ENCODE data around the gene ZIK1.
A peak's percentile ranks its signal among the peaks of the same experiment; 100 is the strongest.

ZIK1 gene

DNA sequence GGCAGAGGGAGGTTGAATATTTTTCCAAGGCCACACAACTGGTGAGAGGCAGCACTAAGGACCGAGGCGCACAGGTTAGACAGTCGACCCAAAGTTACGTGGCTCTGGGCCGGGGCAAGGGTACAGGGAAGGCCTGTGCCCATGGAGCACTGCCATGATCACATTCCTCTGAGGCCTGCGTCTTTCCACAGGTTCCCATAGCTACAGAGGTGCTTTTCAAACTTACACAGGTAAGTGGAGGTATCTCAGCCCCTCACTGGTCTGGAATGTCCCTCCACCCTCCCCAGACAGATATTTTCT lies 49.8 kb downstream of the ZIK1 start:
- TF ChIP-seq CTCF (IDR thresholded peaks at IDR 0.05; ENCODE audit: insufficient read depth, low read length, poor library complexity, severe bottlenecking) = no peak
- DNase-seq (ENCODE audit: extremely low read depth, insufficient read length) = no peak
- Histone ChIP-seq H3K27me3 (replicated peaks; ENCODE audit: control insufficient read depth, insufficient read depth, low read length) (no peaks in the 10 kb centered on the region), H3K4me3 (replicated peaks; ENCODE audit: low read depth, low read length) (peak overlapping the region; percentile 92), H3K36me3 (ENCODE audit: control insufficient read depth, insufficient read depth, low read length) (peaks cover 3% of the 10 kb centered on the region; the same call in 1 of the 2 replicates)

GRCh38 chr19:57637379-57637778 lies 53.4 kb downstream of the ZIK1 start:
- no peak overlapping the region for H3K4me3 ChIP-seq (replicated peaks; ENCODE audit: low read depth, low read length)

DNA sequence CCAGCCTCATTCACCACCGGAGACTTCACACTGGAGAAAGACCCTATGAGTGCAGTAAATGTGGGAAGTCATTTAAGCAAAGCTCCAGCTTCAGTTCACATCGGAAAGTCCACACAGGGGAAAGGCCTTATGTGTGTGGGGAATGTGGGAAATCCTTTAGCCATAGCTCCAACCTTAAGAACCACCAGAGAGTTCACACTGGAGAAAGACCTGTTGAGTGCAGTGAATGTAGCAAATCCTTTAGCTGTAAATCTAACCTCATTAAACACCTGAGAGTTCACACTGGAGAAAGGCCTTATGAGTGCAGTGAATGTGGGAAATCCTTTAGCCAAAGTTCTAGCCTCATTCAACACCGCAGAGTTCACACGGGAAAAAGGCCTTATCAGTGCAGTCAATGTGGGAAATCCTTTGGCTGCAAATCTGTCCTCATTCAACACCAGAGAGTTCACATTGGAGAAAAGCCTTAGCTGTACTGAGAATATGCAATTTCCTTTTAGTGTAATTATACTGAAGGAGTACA lies 57.8 kb downstream of the ZIK1 start:
- DNase-seq (ENCODE audit: extremely low read depth, insufficient read length) = no peak
- H3K36me3 ChIP-seq (ENCODE audit: control insufficient read depth, insufficient read depth, low read length) = peaks cover 22% of the 10 kb centered on the region
- H3K27me3 ChIP-seq (replicated peaks; ENCODE audit: control insufficient read depth, insufficient read depth, low read length) = no peaks in the 10 kb centered on the region
- no peak overlapping the region for H3K4me3 ChIP-seq (replicated peaks; ENCODE audit: low read depth, low read length)
- no peak for TF ChIP-seq CTCF (IDR thresholded peaks at IDR 0.05; ENCODE audit: insufficient read depth, low read length, poor library complexity, severe bottlenecking)

More at GRCh38 chr19:57637379-57637778, 53.4 kb downstream of the ZIK1 start:
- TF ChIP-seq CTCF (IDR thresholded peaks at IDR 0.05; ENCODE audit: insufficient read depth, low read length, poor library complexity, severe bottlenecking) = no peak
- DNase-seq (ENCODE audit: extremely low read depth, insufficient read length) = no peak
- H3K27me3 ChIP-seq (replicated peaks; ENCODE audit: control insufficient read depth, insufficient read depth, low read length) = no peaks in the 10 kb centered on the region
- H3K36me3 ChIP-seq (ENCODE audit: control insufficient read depth, insufficient read depth, low read length) = peaks cover 24% of the 10 kb centered on the region

DNA sequence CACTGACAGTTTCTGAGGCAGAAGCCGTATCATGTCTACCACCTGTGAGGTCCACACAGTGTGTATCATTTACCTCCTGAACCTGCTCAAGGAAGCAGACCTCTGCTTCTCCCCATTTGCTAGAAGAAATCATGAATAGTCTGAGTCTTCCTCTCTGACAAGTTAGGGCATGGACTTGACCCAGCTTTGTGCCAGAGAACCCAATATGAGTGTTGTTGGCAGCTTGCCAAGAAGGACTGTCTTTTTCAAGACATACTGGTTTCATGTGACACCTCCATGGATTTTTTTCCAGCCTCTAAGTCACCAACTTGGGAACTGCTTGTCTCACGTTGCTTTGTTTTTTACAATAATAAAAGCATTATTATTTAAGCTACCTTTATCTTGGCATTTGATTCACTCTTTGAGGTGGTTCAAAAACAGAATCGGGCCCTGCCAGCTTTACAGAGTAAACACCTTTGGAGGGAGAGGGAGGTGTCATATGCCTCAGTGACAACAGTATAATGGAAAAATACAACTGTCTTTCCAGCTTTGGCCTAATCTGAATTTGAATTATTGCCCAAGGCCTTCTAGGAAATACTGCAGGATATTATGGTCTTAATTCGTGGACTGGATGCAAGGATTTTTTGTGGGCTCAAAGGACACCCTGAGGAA lies 58.6 kb downstream of the ZIK1 start:
- Histone ChIP-seq H3K27me3 (replicated peaks; ENCODE audit: control insufficient read depth, insufficient read depth, low read length) (no peaks in the 10 kb centered on the region), H3K36me3 (ENCODE audit: control insufficient read depth, insufficient read depth, low read length) (peaks cover 22% of the 10 kb centered on the region), H3K4me3 (replicated peaks; ENCODE audit: low read depth, low read length) (no peak overlapping the region)
- no peak for TF ChIP-seq CTCF (IDR thresholded peaks at IDR 0.05; ENCODE audit: insufficient read depth, low read length, poor library complexity, severe bottlenecking)
- no peak for DNase-seq (ENCODE audit: extremely low read depth, insufficient read length)

All from GM06990 (cell line).